HG03565 (cell line): ENCODE results near the gene RBMS3.

Experiments used
- ATAC-seq: cut with Tn5 transposase; IDR thresholded peaks from one replicate; pipeline ENCODE4 v1.9.1; 2021; ENCODE audit warnings: mild to moderate bottlenecking, moderate library complexity; ENCODE audit not compliant: unreplicated experiment

Gene RBMS3

DNA sequence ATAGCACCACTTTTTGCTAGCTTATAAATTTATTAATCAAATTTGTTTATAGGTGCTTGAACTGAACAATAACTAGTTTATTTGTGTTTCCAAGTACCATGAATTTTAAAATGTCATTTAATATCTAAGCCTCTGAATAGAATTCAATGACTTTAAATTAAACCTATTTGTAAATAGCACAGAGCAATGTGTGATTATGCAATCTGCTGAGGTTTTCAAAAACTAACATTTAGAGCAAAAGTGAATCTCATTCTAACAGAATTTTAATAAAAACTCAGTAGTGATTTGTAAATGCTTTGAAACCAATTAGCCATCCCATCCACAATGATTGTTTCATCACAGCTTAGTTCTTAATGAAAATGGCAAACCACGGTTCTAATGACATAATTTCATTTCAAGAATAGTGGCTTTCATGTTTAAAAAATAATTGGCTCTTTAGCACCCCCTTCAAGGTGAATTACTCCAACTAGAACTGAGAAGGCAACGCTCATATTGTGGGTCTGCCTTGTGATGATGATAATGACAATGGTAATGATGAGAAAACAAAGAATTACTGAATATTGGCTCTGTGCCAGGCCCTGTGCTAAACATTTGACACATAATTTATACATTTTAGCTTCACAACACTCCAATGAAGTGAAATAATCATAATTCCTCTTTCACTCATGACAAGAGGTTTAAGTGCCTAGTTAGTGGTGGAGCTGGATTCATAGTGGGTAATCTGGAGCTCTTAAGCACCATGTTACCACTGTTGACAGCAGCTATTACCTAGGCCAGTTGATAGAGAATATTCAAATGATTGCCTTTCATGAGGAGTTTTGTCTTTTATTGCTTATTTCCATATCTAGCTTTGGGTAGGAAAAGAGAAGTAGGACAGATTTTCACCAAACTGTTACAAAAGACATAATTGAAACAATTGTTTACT lies 145.7 kb downstream of the RBMS3 start:
- no peak for ATAC-seq

DNA sequence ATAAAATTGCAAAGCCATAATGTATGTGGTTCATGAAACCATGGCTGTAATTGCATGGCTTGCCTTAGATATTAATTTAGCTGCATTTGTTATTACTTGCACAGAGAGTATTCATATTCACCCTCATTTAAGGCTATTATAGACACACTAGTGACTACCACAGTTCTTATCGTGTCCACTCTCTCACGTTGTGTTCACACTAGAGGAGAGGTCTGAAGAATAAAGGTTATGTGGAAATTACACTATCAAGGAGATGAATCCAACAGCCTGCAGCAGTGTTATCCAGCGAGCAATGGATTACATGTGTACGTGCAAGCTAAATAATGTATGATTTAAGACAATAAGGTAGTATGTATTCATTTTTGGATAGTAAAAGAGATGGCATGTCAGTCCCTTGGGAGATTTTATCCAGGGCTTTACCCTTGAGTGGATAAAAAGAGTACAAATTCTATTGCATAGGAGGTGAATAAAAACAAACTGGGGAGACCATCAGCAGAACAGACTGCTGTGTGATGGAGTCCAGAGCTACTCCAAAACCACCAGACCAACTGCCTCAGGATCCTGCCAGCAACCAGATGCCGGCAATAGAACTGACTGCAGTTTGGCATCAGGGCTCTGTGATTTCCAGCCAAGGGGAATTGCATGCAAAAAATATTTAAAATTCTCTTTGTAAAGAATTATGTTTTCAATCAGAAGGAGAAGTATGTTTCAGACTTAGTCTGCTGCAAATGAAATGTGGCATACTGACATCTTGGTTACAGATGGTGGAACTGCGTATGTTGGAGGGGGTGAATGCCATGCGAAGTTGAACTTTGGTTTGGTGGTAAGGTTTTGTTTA lies 146.6 kb downstream of the RBMS3 start:
- ATAC-seq: no peak

DNA sequence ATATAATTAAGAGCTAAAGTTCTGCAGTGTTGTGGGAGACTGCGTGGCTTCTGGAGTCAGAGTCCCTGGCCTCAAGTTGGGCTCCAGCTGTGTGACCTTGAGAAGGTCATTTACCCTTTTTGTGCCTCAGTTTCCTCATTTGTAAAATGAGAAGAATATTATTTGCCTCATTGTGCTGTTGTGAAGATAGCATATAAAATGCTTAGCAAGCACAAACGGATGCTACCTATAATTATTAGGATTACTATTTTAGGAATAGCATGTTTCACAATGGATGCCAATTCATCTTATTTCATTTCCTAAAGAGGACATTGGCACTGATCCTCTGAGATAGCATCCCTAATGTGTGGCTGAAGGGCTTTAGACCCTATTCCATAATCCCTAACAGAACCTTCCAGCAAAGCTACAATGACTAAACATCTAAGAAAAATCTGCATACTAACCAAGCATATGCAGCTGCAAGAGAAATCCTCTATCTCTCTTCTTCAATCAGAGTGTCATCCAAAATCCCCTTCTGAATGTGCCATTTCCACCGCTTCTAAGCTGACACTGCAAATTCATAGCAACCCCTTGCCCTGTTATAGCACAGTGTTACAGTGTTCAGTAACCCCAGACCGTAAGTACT lies 148.3 kb downstream of the RBMS3 start:
- ATAC-seq: no peak

DNA sequence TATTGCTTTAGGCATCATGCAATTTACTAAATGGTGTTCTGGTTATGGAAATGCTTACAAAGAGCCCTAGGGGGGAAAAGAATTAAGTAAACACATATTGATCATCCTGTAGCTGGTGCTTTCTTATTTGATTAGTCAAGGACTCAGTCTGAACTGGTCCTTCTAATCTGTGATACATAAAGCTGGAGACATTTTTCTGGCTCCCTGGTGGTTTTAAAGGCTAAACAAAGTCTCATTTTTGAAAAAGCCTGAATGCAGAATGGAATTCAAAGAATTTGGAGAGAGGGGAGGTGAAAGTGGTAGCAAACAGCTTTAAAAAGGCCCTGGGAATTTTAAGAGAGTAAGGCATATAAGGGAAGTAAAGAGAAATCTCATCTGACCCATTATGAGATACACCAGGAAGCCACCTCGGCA lies 149.7 kb downstream of the RBMS3 start:
- ATAC-seq: no peak

DNA sequence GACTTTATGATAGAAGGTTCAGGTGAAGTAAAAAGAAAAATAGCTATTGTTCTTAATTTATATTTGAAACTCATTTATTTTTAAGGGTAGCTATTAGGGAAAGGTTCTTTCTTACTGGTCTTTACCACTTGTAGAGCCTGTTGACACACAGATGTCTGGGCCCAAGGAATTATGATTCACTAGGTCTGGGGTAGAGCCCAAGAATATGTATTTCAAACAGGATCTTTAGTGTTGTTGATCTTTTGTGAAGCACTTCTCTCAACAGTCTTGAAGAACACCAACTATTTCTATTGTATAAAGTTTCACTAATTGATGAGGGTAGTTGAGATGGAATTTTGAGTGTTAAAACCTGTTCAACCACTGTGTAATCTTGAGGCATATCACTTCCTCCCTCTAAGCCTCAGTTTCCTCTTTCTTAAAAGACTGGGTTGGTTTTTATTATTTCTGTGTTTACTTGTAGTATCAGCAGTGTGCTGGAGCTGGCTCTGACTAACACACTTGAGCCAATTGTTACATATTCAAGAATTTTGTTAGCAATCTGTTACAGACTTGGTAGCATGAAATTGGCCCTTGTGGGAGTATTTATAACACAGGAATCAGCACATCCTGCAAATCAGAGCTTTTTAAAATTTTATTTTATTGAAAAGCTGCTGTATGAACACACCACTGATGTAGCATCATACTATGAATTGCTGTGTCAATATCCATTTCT lies 155.9 kb downstream of the RBMS3 start:
- no peak for ATAC-seq

DNA sequence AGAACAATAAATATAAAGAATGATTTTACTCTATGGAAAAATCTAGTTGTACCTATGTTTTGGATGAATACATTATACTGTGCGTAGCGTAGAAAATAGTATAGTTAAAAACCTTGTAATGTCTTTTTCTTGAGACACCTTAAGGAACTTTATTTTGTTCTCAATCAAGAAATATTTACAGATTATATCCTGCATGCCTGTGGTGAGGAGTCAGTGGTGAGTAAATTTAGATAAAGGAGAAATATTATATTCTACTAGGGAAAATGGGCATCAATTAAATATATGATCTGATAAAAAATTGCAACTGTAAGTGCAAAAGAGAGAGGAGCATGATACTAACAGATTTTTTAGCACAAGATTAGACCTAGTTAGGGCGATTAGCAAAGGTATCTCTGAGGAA lies 157.7 kb downstream of the RBMS3 start:
- no peak for ATAC-seq

DNA sequence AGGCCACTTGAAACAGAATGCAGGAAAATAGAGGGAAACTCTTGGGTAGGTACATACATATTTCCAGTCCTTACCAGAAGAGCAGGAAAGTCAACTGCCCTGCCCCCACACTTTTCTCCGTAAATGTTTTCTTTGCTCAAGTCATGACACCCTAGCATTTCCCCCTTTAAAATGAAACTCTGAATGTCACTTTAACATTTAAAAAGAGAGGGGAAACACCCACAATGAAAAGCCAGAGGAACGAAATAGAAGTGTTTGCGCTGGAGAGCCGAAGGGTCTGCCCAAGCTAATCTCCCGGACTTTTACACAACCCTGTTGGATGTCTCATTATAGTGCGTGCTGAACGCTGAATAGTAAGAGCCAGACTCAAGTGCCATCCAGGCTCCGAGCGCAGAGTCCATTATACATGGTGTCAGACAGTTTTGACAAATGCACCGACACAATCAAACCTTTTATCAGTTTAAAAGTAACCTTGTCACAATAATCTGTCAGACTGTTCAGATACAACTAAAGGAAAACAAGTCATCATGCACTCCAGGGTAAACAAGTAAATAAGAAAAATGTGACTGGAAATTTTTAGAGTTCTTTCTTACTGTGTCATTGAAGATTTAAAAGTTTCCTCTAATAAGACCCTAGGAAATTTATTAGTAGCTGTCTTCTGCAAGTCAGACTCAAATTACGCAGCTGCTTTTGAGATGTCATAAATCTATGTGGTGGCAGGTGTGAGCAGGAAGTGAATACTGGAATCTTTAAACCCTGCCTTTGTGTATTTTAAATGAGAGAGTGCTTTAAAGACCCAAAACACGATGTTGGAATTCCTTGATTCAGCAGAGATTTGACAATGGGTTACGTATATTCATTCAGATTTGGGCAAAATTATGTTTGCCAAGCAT lies 159.8 kb downstream of the RBMS3 start:
- no peak for ATAC-seq

DNA sequence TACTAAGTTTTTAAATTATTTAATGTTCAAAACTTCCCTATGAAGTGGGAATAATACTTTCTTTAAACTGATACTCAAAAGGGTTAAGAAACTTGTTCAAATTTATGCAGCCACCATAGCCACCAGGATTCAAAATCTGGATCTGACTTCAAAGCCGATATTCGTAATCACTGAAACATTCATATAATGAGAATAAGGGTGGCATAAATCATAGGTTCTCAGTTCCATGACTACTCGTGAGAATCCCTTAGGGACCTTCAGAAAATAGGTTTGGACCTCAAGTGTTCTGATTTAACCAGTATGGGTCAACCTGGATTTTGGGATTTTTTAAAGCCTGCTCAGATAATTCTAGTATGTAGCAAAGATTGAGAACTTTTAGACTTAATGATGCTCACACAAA lies 160.6 kb downstream of the RBMS3 start:
- no peak for ATAC-seq

DNA sequence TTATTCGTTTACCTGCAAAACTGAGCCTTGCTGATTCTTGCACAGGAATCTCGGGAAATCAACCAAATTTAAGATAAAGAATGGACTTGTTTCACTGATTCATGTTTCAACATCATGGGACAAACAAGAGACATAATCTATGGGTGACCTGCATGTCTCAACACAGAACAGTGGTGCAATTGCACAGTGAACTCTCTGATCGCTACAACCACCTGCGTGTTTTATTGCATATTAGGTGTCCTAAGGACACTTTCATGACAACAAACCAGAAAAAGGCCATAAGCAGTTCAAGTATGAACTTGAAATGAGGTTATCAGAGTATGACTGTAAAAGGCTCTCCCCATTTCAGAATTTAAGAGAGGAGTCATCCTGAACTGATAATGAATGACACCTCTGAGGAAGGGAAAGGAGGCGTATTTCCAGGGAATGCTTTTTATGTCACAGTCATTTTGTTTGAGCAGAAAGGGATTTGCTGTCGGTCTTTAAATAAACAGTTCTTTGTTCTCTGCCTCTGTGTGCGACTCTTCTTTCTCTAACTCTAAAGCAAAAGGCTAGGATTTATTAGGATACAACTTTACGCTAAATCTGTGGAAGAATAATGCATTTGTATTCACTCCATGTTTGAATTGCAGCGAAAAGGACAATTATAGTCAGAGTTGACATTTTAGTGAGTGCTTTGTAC lies 167.2 kb downstream of the RBMS3 start:
- ATAC-seq: no peak

DNA sequence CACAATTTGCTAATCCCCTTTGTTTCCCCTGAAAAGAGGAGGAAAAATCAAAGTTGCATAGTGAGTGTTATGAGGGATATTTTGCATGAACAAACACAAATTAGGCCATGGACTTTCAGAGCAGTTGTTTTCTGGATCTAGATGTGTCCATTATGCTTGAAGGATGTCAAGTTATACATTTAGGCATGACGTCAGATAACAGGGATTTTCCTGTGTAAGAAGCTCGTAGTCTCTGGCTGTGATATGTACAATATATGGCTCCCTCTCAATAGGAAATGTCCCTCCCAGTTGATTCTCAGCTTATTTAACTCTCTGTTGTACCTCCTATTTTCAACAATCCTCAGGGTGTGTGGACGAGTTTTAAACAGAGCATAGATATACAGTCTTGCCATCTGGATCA lies 171.0 kb downstream of the RBMS3 start:
- ATAC-seq: no peak

DNA sequence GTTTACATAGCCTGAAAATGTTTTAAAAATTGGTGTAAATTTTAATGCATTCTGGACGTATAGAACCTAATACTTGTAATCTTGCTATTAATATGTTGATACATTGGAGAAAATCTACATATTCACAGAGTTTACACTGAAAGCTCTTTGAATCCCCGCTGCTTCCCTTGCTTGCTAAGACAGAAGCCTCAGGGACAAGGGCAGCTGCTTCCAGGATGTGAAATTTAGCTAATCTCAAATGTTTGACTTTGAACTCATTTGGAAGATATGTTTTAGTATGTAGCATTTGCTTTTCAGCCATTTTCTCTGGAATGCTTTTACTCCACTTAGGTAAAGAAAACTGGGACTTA lies 172.0 kb downstream of the RBMS3 start:
- no peak for ATAC-seq

DNA sequence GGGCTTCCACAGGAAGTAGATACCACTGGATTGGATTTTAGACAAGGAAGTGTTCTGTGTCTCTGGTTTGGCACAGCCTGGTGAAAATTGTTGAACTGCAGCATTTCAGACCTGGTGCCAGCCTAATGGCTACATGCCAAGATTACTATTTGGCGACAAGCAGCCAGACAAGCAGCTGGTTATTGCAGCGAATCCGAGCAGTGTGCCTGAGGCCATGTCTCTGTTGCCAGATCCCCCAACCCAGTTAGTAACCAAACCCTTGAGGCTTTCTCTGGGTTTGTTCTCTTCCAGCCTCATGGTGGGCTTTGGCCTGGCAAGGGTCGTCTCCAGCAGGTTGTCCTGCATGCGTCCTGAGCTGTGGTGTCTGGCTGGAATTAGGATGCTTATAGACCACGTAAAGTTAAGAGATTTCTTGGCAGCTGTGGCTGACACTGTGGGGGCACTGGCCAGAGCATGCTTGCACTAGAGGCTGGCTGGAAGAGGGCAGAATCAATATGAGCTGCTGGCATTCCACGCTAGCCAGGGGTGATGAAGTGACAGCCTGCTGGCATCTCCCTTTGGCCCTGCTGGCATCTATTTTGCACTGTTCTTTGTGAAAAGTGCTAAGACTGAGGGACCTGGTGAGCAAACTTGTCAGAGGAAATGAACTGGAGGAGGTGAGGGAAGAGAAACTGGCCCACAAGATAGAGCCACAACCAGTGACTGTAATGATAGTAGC lies 172.6 kb downstream of the RBMS3 start:
- no peak for ATAC-seq

DNA sequence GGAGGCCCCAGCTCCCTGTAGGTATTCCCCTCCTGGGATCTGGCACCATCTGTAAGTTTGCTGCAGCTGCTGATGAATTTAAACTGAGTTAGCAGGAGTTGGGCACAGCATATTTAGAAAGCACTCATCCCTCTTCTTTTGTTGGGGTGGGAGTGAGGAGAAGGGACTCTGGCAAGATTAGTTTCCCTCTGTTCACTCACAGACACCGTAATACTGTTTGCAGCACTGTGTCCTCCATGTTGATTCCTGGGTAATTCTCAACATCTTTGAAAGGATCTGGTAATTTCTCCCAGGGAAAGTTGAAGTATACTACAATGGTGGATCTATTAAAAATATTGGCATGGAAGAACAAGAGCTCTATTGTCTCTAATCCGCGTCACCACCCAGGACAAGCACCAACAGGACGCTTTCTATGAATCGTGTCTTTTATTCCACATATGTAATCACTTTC lies 173.3 kb downstream of the RBMS3 start:
- no peak for ATAC-seq

DNA sequence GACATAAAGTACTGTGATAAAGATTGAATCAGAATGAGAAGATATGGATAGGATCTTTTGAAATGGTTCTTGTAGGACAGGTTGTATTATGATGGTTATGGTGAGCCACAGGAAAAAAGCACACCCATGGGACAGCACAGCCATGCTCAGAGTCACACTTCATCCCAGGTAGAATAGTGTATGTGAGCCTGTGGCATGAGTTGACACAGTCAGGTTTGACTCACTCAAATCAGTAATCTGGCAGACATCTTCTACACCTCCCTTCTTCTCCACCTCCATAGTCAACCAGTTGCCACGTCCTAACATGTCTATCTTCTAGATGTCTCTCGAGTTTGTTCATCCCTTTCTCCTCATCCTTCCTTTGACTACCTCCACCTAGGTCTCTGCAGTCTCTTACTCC lies 176.0 kb downstream of the RBMS3 start:
- ATAC-seq: no peak

DNA sequence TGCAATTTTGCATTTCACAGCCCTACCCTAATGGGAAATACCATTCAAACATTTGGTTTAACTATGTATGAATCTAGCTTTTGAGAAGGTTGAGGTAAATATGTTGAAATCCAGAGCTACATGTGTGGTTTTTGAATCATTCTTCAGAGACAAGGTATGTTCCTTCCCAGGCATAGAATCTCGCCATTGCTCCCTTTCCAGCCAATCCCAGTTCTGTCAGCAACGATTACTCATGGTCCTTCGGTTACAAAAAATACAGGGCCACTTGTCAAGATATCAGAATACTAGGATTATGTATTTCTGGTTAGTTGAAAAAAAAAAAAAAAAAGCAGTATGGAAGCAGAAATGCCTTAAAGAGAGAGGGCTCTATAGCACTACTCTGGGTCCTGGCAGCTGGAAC lies 182.4 kb downstream of the RBMS3 start:
- ATAC-seq: no peak

DNA sequence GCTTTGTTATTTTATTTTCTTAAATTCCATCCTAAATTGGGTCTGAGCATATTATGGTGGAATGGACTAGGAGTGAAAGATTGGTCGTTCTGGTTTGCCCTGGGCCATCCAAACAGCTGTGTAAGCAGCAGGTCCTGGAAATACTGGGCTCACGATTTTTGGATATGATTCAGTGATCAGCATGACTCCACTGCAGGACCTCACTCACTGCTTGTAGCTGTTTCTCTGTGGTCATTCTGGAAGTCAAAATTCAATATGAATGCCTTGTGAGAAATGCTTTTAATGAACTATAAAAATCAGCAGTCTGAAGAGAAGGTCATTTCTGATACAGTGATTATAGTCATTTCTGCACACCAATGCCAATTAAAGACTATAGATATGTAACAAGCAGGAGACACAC lies 185.0 kb downstream of the RBMS3 start:
- no peak for ATAC-seq

DNA sequence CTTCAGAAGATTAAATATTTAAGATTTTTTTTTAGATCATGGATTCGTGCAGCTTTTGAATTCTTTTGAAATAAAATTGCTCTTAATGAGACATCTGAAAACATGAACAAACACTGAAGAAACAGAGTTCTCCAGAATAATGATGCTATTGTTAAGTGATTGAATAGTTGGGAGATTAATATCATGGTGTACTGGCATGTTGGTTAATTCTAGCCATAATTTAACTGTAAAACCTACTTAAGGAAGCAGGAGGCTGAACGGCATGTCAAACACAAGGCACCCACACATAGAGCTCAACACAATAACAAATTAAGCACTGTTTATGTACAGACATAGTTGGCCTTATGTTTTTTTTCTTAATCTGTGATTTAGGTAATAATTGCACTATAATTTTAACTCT lies 185.6 kb downstream of the RBMS3 start:
- no peak for ATAC-seq

DNA sequence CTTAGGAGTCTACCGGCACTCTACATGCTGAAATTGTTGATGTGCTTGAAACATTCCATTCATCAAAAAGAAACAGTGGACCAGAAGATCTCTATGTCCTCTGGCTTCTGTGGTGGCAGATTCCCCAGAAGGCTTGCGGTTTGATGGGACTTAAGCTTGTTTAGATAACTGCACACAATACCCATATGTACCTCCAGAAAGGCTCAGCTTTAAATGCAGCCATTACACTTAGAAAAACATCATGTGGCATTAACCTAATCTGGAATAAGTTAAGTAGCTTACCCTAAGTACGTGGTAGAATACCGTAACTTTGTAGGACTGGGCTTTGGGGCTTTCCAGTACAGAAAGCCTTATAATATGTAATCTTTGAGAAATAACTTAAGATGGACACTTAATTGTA lies 187.3 kb downstream of the RBMS3 start:
- no peak for ATAC-seq
